Psoas muscle (tissue), 8 donors: ENCODE measurements around the gene LAS1L. TPM values are rescaled to one million over a fixed set of nuclear protein-coding genes. Genes with fewer than 3 reads are reported as not detected.
A peak's percentile ranks its signal among the peaks of the same experiment; 100 is the strongest.

ENCODE experiments used
- ATAC-seq, 4 donors: fragments of 200-7000 bp; cut with Tn5 transposase; one replicate each; pipeline ENCODE4 v1.9.1; 2020; ENCODE audit warnings: moderate library complexity in 3 of 4, mild to moderate bottlenecking in 2 of 4
- DNase-seq, 2 donors: peaks; one replicate each; pipeline ENCODE4 v3.0.0-alpha.2; 2020
- H3K27ac ChIP-seq: fragments of 200-600 bp; one replicate; pipeline ENCODE4 v1.8.0; 2022
- H3K27me3 ChIP-seq, 3 donors: fragments of 200-600 bp in 1 of 3; one replicate each; pipeline versions ENCODE4 v1.6.1 to v1.8.0; 2013 to 2022; ENCODE audit warnings: low read length in 2 of 3, mild to moderate bottlenecking in 2 of 3, moderate library complexity in 1 of 3; ENCODE audit not compliant: insufficient read depth in 3 of 3
- H3K36me3 ChIP-seq, 2 donors: fragments of 200-600 bp in 1 of 2; one replicate each; pipeline versions ENCODE4 v1.6.1 to v1.8.0; 2013 to 2022; ENCODE audit warnings: low read depth in 1 of 2, mild to moderate bottlenecking in 1 of 2, moderate library complexity in 1 of 2; ENCODE audit not compliant: insufficient read depth in 1 of 2
- H3K4me1 ChIP-seq: fragments of 200-600 bp; one replicate; pipeline ENCODE4 v1.8.0; 2022
- H3K4me3 ChIP-seq: fragments of 200-600 bp; one replicate; pipeline ENCODE4 v1.8.0; 2022; ENCODE audit warnings: mild to moderate bottlenecking
- H3K9me3 ChIP-seq: fragments of 200-600 bp; one replicate; pipeline ENCODE4 v1.8.0; 2022
- WGBS, 3 donors: extraction: QIAGEN DNeasy Blood & Tissue Kit; methylation state at CpG; one replicate each; pipeline versions ENCODE4 v1.1.6 to v1.1.7; 2013; 5-methylcytosine and 5-hydroxymethylcytosine counted together
- intact Hi-C, 2 donors: fragments of 100-400 bp; cut with DNase I; formaldehyde crosslinking; loops; one replicate each; pipeline versions ENCODE4 v1.11.0 to v1.14.2; 2022
- long read RNA-seq, 2 donors: library from polyadenylated mRNA; unstranded; transcript quantifications; one replicate each; pipeline ENCODE4 v2.0.0, GENCODE V29; 2021
- polyA plus RNA-seq, 3 donors: library from polyadenylated mRNA; stranded (reverse); fragments of 200-250 nt; gene quantifications; one replicate each; pipeline ENCODE4 v1.2.3, GENCODE V29; 2013
- total RNA-seq, 4 donors: library from RNA; stranded (reverse); fragmentation: NEBNext Ultra II Directional in 2 of 4; extraction: Animal tissue kit (Norgen Biotek cat#: 25700) in 2 of 4; gene quantifications; one replicate each; pipeline versions ENCODE4 v1.2.1 to v1.2.4, GENCODE V29; 2021 to 2023
- TF ChIP-seq, protein P1 (sequence below): fragments of 200-600 bp; IDR thresholded peaks from one replicate; pipeline ENCODE4 v1.8.0; 2022; ENCODE audit warnings: antibody characterized with exemption
- donor health status: healthy with polysubstance abuse.
- donor health status: DM: no; HTN: no; CAD: no; lungs with moderate emphysema.
- donor health status: Bipolar disorder and iron deficiency.
- donor health status: healthy.
- donor health status: DM: yes; HTN: yes; CAD: no.
- donor health status: DM: no; HTN: no; CAD: no.
- donor health status: DM: no; HTN: no; CAD: no.
- donor health status: DM: yes; HTN: yes; CAD: no.

Gene LAS1L
- total RNA-seq, result 10 to 100 TPM; 13.0 to 15.7 (median 14.8) TPM
- polyA plus RNA-seq, result 10 to 100 TPM in 2 of 3 donors, 1 to 10 TPM in 1; 7.9 to 23.5 (median 11.8) TPM
- long read RNA-seq, donor 1, transcript LAS1L-203 (14 exons, 2,439 nt), result major isoform, 5 of 13 reads
- long read RNA-seq, donor 1, partial matches to known transcripts, result 2 of 13 reads
- long read RNA-seq, donor 1, other reads (novel, unspliced or antisense), result 6 of 13 reads
- long read RNA-seq, donor 2, transcript LAS1L-202 (13 exons, 2,386 nt), result minor isoform, 9 of 41 reads
- long read RNA-seq, donor 2, transcript LAS1L-203 (14 exons, 2,439 nt), result major isoform, 15 of 41 reads
- long read RNA-seq, donor 2, partial matches to known transcripts, result 8 of 41 reads
- long read RNA-seq, donor 2, other reads (novel, unspliced or antisense), result 9 of 41 reads

GRCh38 chrX:65534450-65535292, at the start of gene LAS1L:
Gene LAS1L, minus strand, starts transcription at chrX:65534787. Its CDS starts 72 bp downstream, at chrX:65534715.
- H3K27ac ChIP-seq, result peak within 1 kb of the TSS; percentile 83
- H3K4me1 ChIP-seq, result no peaks in the 10 kb centered on the region
- 1 to 24% (median 2%) methylated on average over 39 to 50 of the region's 50 CpGs for WGBS, 3 donors
- H3K36me3 ChIP-seq, result peaks cover 0 to 25% of the 10 kb centered on the region in 2 donors
- no peaks in the 10 kb centered on the region for H3K9me3 ChIP-seq
- DNase-seq, result peak; percentile 90 to 95
- H3K27me3 ChIP-seq, result peaks cover 0 to 5% (median 0%) of the 10 kb centered on the region in 3 donors
- intact Hi-C loops, result no loop called here
- TF ChIP-seq, protein P1, sequence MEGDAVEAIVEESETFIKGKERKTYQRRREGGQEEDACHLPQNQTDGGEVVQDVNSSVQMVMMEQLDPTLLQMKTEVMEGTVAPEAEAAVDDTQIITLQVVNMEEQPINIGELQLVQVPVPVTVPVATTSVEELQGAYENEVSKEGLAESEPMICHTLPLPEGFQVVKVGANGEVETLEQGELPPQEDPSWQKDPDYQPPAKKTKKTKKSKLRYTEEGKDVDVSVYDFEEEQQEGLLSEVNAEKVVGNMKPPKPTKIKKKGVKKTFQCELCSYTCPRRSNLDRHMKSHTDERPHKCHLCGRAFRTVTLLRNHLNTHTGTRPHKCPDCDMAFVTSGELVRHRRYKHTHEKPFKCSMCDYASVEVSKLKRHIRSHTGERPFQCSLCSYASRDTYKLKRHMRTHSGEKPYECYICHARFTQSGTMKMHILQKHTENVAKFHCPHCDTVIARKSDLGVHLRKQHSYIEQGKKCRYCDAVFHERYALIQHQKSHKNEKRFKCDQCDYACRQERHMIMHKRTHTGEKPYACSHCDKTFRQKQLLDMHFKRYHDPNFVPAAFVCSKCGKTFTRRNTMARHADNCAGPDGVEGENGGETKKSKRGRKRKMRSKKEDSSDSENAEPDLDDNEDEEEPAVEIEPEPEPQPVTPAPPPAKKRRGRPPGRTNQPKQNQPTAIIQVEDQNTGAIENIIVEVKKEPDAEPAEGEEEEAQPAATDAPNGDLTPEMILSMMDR, result no peak
- H3K4me3 ChIP-seq, result peak within 1 kb of the TSS; percentile 86
- peak; percentile 96 to 99 (median 98) for ATAC-seq

DNA sequence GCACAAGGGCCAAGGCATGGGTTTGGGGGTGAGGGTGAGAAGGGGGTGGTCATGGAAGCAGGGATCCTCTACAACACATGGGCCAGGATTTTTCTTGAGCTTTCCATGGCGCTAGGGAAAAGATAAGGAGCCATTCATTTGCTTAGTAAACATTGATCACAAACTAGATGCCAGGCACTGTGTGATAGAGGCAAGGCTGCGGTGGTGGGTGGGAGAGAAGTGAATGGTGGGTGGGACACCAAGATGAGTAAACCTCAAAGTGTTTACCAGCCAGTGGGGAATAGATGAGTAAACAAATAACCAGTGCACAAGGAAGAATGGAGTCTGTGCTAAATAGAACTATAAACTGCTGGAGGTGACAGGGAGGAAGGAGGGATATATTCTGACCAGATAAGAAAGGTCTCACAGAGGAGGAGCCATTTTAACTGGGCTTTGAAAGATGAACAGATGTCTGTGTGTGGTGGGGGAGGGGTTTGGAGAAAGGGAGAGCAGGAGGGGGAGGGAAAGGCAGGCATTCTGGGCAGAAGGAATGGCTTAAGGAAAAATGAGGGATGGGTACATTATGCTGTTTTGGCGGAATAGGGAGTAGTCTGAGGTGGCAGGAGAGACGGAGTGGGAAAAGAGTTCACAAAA, 48.0 kb upstream of the LAS1L start:
- no peaks in the 10 kb centered on the region for H3K36me3 ChIP-seq
- H3K4me1 ChIP-seq, result no peaks in the 10 kb centered on the region
- no peak for ATAC-seq
- H3K27me3 ChIP-seq, result peaks cover 0 to 25% (median 0%) of the 10 kb centered on the region in 3 donors
- intact Hi-C loops, result loop anchor here (1.0 to 10.0 kb wide), 3 partner anchors 405 to 1152 kb away; no protein-coding TSS in a partner anchor
- no peak overlapping the region for H3K4me3 ChIP-seq
- WGBS, 3 donors, result 60 to 92% (median 77%) methylated on average over 4 of the region's 4 CpGs
- H3K9me3 ChIP-seq, result no peaks in the 10 kb centered on the region
- TF ChIP-seq, protein P1, result no peak
- H3K27ac ChIP-seq, result no peak overlapping the region
- DNase-seq, result no peak

- H3K27me3 ChIP-seq, result peaks cover 0 to 22% (median 0%) of the 10 kb centered on the region in 3 donors
Observed at GRCh38 chrX:65581661-65582339, 47.2 kb upstream of the LAS1L start.

GRCh38 chrX:65578346-65578745, 43.8 kb upstream of the LAS1L start:
- Histone ChIP-seq H3K27me3 (peaks cover 0 to 23% (median 0%) of the 10 kb centered on the region in 3 donors), H3K36me3 (no peaks in the 10 kb centered on the region), H3K9me3 (no peaks in the 10 kb centered on the region), H3K27ac (no peak overlapping the region), H3K4me3 (no peak overlapping the region), H3K4me1 (no peaks in the 10 kb centered on the region)
- TF ChIP-seq, protein P1, result no peak
- intact Hi-C loops, result no loop called here
- ATAC-seq (no peak), DNase-seq (no peak)

More at GRCh38 chrX:65581661-65582339, 47.2 kb upstream of the LAS1L start:
- no peaks in the 10 kb centered on the region for H3K36me3 ChIP-seq
- 10 to 16% (median 12%) methylated on average over 12 of the region's 12 CpGs for WGBS, 3 donors
- TF ChIP-seq, protein P1, result peak; percentile 76
- no peaks in the 10 kb centered on the region for H3K9me3 ChIP-seq
- H3K4me3 ChIP-seq, result no peak overlapping the region
- no peak overlapping the region for H3K27ac ChIP-seq
- ATAC-seq (peak; percentile 55 to 85 (median 76)), DNase-seq (peak in 1 of 2 donors; percentile 37)
- intact Hi-C loops, result loop anchor here (1.0 to 10.0 kb wide), 3 partner anchors 406 to 1153 kb away; no protein-coding TSS in a partner anchor
- H3K4me1 ChIP-seq, result no peaks in the 10 kb centered on the region
